ENCODE data around the gene KCNQ2. TPM values are rescaled to one million over a fixed set of nuclear protein-coding genes. Genes with fewer than 3 reads are reported as not detected.

Gene KCNQ2
- total and polyA plus RNA-seq, 2 experiments from 2014 or later: 68.5 to 92.4 TPM

DNA sequence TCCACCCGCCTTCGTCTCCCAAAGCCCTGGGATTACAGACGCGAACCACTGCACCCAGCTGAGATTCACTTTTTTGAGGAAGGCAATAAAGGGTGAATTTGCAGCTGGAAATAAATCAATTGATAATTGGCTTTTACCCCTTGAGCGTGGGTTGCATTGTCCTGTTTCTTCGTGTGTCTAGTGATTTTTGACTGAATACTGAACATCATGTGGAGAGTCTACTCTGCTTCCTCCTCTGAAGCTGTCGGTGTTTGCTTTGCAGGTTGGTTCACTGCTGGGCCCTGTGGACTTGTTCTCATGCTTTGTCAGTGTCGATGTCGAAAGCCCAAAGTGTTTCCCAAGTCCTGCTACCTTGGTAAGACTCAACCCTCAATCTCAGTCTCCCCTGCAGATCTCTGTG lies 32.2 kb upstream of the KCNQ2 start:
- Histone ChIP-seq H2AFZ (no peak overlapping the region), H3K4me3 (no peak overlapping the region), H3K4me1 (ENCODE audit: insufficient read depth) (peaks cover 6% of the 10 kb centered on the region), H3K9me2 (ENCODE audit: insufficient read depth) (no peaks in the 10 kb centered on the region), H3F3A (replicated peaks; ENCODE audit: low read depth) (0 out of 2 replicates have a peak, but pooled peaks cover 3% of the 10 kb centered on the region), H3K36me3 (ENCODE audit: insufficient read depth) (no peaks in the 10 kb centered on the region), H3K79me2 (replicated peaks; ENCODE audit: insufficient read depth) (no peaks in the 10 kb centered on the region), H3K27ac (ENCODE audit: low read depth) (no peak overlapping the region), H3K27me3 (ENCODE audit: insufficient read depth) (peaks cover 7% of the 10 kb centered on the region), H3K4me2 (no peak overlapping the region), H4K20me1 (replicated peaks; ENCODE audit: insufficient read depth) (no peaks in the 10 kb centered on the region)
- Mint-ChIP-seq H3K36me3 (ENCODE audit: low read depth) (peaks cover 12% of the 10 kb centered on the region), H3K27me3 (ENCODE audit: insufficient read depth, low read depth, poor library complexity) (peaks cover 14% of the 10 kb centered on the region), H3K4me3 (no peak overlapping the region), H3K4me1 (peaks cover 5% of the 10 kb centered on the region; the same call in 2 of the 3 replicates), H3K9me3 (peaks cover 34% of the 10 kb centered on the region), H3K27ac (no peak overlapping the region)
- ATAC-seq (no peak), DNase-seq (ENCODE audit: low spot score) (no peak)
- TF ChIP-seq ZNF331 (CRISPR knock-in tag; IDR thresholded peaks at IDR 0.05; ENCODE audit: low read depth) (no peak), NANOG (IDR thresholded peaks at IDR 0.05; ENCODE audit: borderline replicate concordance) (no peak), EZH2 (IDR thresholded peaks at IDR 0.05; ENCODE audit: low read depth, unreplicated experiment) (no peak), EZH2phosphoT487 (IDR thresholded peaks at IDR 0.05; ENCODE audit: unreplicated experiment) (no peak), CREB1 (CRISPR knock-in tag; IDR thresholded peaks at IDR 0.05; ENCODE audit: low read depth) (no peak), ZNF114 (CRISPR knock-in tag; IDR thresholded peaks at IDR 0.05) (no peak), JUNB (IDR thresholded peaks at IDR 0.05; ENCODE audit: unreplicated experiment) (no peak), STAT1 (IDR thresholded peaks at IDR 0.05; ENCODE audit: unreplicated experiment) (no peak), POLR2AphosphoS5 (IDR thresholded peaks at IDR 0.05; ENCODE audit: low read depth) (no peak)
- TF ChIP-seq, protein P1, sequence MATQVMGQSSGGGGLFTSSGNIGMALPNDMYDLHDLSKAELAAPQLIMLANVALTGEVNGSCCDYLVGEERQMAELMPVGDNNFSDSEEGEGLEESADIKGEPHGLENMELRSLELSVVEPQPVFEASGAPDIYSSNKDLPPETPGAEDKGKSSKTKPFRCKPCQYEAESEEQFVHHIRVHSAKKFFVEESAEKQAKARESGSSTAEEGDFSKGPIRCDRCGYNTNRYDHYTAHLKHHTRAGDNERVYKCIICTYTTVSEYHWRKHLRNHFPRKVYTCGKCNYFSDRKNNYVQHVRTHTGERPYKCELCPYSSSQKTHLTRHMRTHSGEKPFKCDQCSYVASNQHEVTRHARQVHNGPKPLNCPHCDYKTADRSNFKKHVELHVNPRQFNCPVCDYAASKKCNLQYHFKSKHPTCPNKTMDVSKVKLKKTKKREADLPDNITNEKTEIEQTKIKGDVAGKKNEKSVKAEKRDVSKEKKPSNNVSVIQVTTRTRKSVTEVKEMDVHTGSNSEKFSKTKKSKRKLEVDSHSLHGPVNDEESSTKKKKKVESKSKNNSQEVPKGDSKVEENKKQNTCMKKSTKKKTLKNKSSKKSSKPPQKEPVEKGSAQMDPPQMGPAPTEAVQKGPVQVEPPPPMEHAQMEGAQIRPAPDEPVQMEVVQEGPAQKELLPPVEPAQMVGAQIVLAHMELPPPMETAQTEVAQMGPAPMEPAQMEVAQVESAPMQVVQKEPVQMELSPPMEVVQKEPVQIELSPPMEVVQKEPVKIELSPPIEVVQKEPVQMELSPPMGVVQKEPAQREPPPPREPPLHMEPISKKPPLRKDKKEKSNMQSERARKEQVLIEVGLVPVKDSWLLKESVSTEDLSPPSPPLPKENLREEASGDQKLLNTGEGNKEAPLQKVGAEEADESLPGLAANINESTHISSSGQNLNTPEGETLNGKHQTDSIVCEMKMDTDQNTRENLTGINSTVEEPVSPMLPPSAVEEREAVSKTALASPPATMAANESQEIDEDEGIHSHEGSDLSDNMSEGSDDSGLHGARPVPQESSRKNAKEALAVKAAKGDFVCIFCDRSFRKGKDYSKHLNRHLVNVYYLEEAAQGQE (IDR thresholded peaks at IDR 0.05; ENCODE audit: unreplicated experiment): no peak
- TF ChIP-seq, protein P2, sequence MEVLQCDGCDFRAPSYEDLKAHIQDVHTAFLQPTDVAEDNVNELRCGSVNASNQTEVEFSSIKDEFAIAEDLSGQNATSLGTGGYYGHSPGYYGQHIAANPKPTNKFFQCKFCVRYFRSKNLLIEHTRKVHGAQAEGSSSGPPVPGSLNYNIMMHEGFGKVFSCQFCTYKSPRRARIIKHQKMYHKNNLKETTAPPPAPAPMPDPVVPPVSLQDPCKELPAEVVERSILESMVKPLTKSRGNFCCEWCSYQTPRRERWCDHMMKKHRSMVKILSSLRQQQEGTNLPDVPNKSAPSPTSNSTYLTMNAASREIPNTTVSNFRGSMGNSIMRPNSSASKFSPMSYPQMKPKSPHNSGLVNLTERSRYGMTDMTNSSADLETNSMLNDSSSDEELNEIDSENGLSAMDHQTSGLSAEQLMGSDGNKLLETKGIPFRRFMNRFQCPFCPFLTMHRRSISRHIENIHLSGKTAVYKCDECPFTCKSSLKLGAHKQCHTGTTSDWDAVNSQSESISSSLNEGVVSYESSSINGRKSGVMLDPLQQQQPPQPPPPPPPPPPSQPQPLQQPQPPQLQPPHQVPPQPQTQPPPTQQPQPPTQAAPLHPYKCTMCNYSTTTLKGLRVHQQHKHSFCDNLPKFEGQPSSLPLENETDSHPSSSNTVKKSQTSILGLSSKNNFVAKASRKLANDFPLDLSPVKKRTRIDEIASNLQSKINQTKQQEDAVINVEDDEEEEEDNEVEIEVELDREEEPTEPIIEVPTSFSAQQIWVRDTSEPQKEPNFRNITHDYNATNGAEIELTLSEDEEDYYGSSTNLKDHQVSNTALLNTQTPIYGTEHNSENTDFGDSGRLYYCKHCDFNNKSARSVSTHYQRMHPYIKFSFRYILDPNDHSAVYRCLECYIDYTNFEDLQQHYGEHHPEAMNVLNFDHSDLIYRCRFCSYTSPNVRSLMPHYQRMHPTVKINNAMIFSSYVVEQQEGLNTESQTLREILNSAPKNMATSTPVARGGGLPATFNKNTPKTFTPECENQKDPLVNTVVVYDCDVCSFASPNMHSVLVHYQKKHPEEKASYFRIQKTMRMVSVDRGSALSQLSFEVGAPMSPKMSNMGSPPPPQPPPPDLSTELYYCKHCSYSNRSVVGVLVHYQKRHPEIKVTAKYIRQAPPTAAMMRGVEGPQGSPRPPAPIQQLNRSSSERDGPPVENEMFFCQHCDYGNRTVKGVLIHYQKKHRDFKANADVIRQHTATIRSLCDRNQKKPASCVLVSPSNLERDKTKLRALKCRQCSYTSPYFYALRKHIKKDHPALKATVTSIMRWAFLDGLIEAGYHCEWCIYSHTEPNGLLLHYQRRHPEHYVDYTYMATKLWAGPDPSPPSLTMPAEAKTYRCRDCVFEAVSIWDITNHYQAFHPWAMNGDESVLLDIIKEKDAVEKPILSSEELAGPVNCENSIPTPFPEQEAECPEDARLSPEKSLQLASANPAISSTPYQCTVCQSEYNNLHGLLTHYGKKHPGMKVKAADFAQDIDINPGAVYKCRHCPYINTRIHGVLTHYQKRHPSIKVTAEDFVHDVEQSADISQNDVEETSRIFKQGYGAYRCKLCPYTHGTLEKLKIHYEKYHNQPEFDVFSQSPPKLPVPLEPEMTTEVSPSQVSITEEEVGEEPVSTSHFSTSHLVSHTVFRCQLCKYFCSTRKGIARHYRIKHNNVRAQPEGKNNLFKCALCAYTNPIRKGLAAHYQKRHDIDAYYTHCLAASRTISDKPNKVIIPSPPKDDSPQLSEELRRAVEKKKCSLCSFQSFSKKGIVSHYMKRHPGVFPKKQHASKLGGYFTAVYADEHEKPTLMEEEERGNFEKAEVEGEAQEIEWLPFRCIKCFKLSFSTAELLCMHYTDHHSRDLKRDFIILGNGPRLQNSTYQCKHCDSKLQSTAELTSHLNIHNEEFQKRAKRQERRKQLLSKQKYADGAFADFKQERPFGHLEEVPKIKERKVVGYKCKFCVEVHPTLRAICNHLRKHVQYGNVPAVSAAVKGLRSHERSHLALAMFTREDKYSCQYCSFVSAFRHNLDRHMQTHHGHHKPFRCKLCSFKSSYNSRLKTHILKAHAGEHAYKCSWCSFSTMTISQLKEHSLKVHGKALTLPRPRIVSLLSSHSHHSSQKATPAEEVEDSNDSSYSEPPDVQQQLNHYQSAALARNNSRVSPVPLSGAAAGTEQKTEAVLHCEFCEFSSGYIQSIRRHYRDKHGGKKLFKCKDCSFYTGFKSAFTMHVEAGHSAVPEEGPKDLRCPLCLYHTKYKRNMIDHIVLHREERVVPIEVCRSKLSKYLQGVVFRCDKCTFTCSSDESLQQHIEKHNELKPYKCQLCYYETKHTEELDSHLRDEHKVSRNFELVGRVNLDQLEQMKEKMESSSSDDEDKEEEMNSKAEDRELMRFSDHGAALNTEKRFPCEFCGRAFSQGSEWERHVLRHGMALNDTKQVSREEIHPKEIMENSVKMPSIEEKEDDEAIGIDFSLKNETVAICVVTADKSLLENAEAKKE (CRISPR knock-in tag; IDR thresholded peaks at IDR 0.05): no peak
- TF ChIP-seq, protein P3, sequence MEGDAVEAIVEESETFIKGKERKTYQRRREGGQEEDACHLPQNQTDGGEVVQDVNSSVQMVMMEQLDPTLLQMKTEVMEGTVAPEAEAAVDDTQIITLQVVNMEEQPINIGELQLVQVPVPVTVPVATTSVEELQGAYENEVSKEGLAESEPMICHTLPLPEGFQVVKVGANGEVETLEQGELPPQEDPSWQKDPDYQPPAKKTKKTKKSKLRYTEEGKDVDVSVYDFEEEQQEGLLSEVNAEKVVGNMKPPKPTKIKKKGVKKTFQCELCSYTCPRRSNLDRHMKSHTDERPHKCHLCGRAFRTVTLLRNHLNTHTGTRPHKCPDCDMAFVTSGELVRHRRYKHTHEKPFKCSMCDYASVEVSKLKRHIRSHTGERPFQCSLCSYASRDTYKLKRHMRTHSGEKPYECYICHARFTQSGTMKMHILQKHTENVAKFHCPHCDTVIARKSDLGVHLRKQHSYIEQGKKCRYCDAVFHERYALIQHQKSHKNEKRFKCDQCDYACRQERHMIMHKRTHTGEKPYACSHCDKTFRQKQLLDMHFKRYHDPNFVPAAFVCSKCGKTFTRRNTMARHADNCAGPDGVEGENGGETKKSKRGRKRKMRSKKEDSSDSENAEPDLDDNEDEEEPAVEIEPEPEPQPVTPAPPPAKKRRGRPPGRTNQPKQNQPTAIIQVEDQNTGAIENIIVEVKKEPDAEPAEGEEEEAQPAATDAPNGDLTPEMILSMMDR (conservative IDR thresholded peaks at IDR 0.05; ENCODE audit: low read depth in 2 of 2): no peak
- TF ChIP-seq, protein P4, sequence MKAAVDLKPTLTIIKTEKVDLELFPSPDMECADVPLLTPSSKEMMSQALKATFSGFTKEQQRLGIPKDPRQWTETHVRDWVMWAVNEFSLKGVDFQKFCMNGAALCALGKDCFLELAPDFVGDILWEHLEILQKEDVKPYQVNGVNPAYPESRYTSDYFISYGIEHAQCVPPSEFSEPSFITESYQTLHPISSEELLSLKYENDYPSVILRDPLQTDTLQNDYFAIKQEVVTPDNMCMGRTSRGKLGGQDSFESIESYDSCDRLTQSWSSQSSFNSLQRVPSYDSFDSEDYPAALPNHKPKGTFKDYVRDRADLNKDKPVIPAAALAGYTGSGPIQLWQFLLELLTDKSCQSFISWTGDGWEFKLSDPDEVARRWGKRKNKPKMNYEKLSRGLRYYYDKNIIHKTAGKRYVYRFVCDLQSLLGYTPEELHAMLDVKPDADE (IDR thresholded peaks at IDR 0.05): no peak

All from GM23338 (cell line).